ENCODE data around the gene SUGCT.

SUGCT gene

GRCh38 chr7:40507166-40507565, 372.4 kb downstream of the SUGCT start:
- in situ Hi-C loops (cut with HindIII; ENCODE audit: low sequenced_read_pairs), result no loop called here

GRCh38 chr7:40509287-40509996, 374.6 kb downstream of the SUGCT start:
- in situ Hi-C loops (cut with HindIII; ENCODE audit: low sequenced_read_pairs), result no loop called here

GRCh38 chr7:40516376-40516775, 381.6 kb downstream of the SUGCT start:
- in situ Hi-C loops (cut with HindIII; ENCODE audit: low sequenced_read_pairs), result no loop called here

- in situ Hi-C loops (cut with HindIII; ENCODE audit: low sequenced_read_pairs), result no loop called here
Measured at GRCh38 chr7:40519009-40519408, 384.2 kb downstream of the SUGCT start.

- in situ Hi-C loops (cut with HindIII; ENCODE audit: low sequenced_read_pairs), result no loop called here
Measured at GRCh38 chr7:40520986-40521738, 386.4 kb downstream of the SUGCT start.

- in situ Hi-C loops (cut with HindIII; ENCODE audit: low sequenced_read_pairs), result no loop called here
Measured at GRCh38 chr7:40525764-40526163, 391.0 kb downstream of the SUGCT start.

- in situ Hi-C loops (cut with HindIII; ENCODE audit: low sequenced_read_pairs), result no loop called here
Measured at GRCh38 chr7:40526951-40527715, 392.3 kb downstream of the SUGCT start.

GRCh38 chr7:40527723-40528122, 392.9 kb downstream of the SUGCT start:
- in situ Hi-C loops (cut with HindIII; ENCODE audit: low sequenced_read_pairs), result no loop called here

- in situ Hi-C loops (cut with HindIII; ENCODE audit: low sequenced_read_pairs), result no loop called here
Measured at GRCh38 chr7:40530292-40530691, 395.5 kb downstream of the SUGCT start.

GRCh38 chr7:40531956-40532355, 397.2 kb downstream of the SUGCT start:
- in situ Hi-C loops (cut with HindIII; ENCODE audit: low sequenced_read_pairs), result no loop called here

- in situ Hi-C loops (cut with HindIII; ENCODE audit: low sequenced_read_pairs), result no loop called here
Measured at GRCh38 chr7:40535678-40536077, 400.9 kb downstream of the SUGCT start.

- in situ Hi-C loops (cut with HindIII; ENCODE audit: low sequenced_read_pairs), result no loop called here
Measured at GRCh38 chr7:40536421-40536820, 401.6 kb downstream of the SUGCT start.

- in situ Hi-C loops (cut with HindIII; ENCODE audit: low sequenced_read_pairs), result no loop called here
Measured at GRCh38 chr7:40538281-40538680, 403.5 kb downstream of the SUGCT start.

GRCh38 chr7:40541336-40541735, 406.5 kb downstream of the SUGCT start:
- in situ Hi-C loops (cut with HindIII; ENCODE audit: low sequenced_read_pairs), result no loop called here

GRCh38 chr7:40542982-40543741, 408.4 kb downstream of the SUGCT start:
- in situ Hi-C loops (cut with HindIII; ENCODE audit: low sequenced_read_pairs), result no loop called here

GRCh38 chr7:40544221-40544723, 409.5 kb downstream of the SUGCT start:
- in situ Hi-C loops (cut with HindIII; ENCODE audit: low sequenced_read_pairs), result no loop called here

- in situ Hi-C loops (cut with HindIII; ENCODE audit: low sequenced_read_pairs), result no loop called here
Measured at GRCh38 chr7:40544871-40545303, 410.1 kb downstream of the SUGCT start.

- in situ Hi-C loops (cut with HindIII; ENCODE audit: low sequenced_read_pairs), result no loop called here
Measured at GRCh38 chr7:40545739-40546138, 410.9 kb downstream of the SUGCT start.

GRCh38 chr7:40546616-40547501, 412.1 kb downstream of the SUGCT start:
- in situ Hi-C loops (cut with HindIII; ENCODE audit: low sequenced_read_pairs), result no loop called here
